ENCODE data around the gene ZNRF2.

DNA sequence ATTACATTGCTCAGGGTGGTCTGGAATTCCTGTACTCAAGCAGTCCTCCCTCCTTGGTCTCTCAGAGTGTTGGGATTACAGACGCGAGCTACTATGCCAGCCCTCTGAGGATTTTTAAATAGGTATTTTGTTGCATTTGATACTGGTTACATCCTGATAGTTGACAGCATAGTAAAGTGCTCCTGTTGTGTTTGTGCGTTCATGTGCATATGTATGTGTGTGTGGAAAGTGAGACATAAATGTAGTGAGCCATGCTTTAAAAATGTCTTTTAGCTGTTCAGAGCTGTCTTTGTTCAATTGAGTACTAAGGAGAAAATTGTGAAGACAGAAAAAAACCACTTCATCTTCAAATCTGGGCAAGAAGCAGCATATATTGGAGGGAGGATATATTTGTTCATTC is 27.8 kb downstream of the ZNRF2 start:
- TF ChIP-seq, protein P1, sequence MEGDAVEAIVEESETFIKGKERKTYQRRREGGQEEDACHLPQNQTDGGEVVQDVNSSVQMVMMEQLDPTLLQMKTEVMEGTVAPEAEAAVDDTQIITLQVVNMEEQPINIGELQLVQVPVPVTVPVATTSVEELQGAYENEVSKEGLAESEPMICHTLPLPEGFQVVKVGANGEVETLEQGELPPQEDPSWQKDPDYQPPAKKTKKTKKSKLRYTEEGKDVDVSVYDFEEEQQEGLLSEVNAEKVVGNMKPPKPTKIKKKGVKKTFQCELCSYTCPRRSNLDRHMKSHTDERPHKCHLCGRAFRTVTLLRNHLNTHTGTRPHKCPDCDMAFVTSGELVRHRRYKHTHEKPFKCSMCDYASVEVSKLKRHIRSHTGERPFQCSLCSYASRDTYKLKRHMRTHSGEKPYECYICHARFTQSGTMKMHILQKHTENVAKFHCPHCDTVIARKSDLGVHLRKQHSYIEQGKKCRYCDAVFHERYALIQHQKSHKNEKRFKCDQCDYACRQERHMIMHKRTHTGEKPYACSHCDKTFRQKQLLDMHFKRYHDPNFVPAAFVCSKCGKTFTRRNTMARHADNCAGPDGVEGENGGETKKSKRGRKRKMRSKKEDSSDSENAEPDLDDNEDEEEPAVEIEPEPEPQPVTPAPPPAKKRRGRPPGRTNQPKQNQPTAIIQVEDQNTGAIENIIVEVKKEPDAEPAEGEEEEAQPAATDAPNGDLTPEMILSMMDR (conservative IDR thresholded peaks at IDR 0.05) = no peak
- TF ChIP-seq EZH2 (IDR thresholded peaks at IDR 0.05; ENCODE audit: low read depth) = no peak

All from PC-9 (cell line).